Measurements from ENCODE around the gene PSMD12. TPM values are rescaled to one million over a fixed set of nuclear protein-coding genes. Genes with fewer than 3 reads are reported as not detected.

PSMD12 gene
- total RNA-seq, 1 donor from 2014 or later, result 40.3 TPM

GRCh38 chr17:67386965-67387551 lies 20.7 kb upstream of the PSMD12 start:
- no peak for ATAC-seq

GRCh38 chr17:67385122-67385988 lies 19.0 kb upstream of the PSMD12 start:
- ATAC-seq, result no peak

GRCh38 chr17:67381929-67382257 lies 15.5 kb upstream of the PSMD12 start:
- no peak for ATAC-seq

GRCh38 chr17:67379251-67379630 lies 12.9 kb upstream of the PSMD12 start:
- no peak for ATAC-seq

- ATAC-seq, result peak; percentile 65
Measured at GRCh38 chr17:67378454-67379250, 12.3 kb upstream of the PSMD12 start.

GRCh38 chr17:67377488-67378453 lies 11.4 kb upstream of the PSMD12 start:
- peak; percentile 42 for ATAC-seq

- peak; percentile 82 for ATAC-seq
Measured at GRCh38 chr17:67376737-67377487, 10.5 kb upstream of the PSMD12 start, which contains the start of gene PITPNC1. Gene PITPNC1, plus strand, starts transcription at chr17:67377281.

- no peak for ATAC-seq
Measured at GRCh38 chr17:67376415-67376736, 10.0 kb upstream of the PSMD12 start.

GRCh38 chr17:67375716-67376115 lies 9.3 kb upstream of the PSMD12 start:
- ATAC-seq, result no peak

- no peak for ATAC-seq
Measured at GRCh38 chr17:67375054-67375427, 8.7 kb upstream of the PSMD12 start.

GRCh38 chr17:67374329-67375053 lies 8.1 kb upstream of the PSMD12 start:
- peak; percentile 44 for ATAC-seq

GRCh38 chr17:67372751-67373150 lies 6.4 kb upstream of the PSMD12 start:
- no peak for ATAC-seq

- no peak for ATAC-seq
Measured at GRCh38 chr17:67369676-67370075, 3.3 kb upstream of the PSMD12 start.

GRCh38 chr17:67365738-67366192 lies 612 bp downstream of the PSMD12 start:
- ATAC-seq, result peak; percentile 37

GRCh38 chr17:67364847-67365737 lies 1.3 kb downstream of the PSMD12 start:
- no peak for ATAC-seq

- ATAC-seq, result no peak
Measured at GRCh38 chr17:67362173-67362572, 4.2 kb downstream of the PSMD12 start.

GRCh38 chr17:67360880-67361279 lies 5.5 kb downstream of the PSMD12 start:
- ATAC-seq, result peak; percentile 73

- ATAC-seq, result no peak
Measured at GRCh38 chr17:67359960-67360791, 6.2 kb downstream of the PSMD12 start.

GRCh38 chr17:67358612-67359011 lies 7.8 kb downstream of the PSMD12 start:
- ATAC-seq, result no peak

Measured in esophagus mucosa (tissue), 1 donor.